H1 (cell line): ENCODE data around the gene ARMC12. TPM values are rescaled to one million over a fixed set of nuclear protein-coding genes. Genes with fewer than 3 reads are reported as not detected.

Experiments
- CTCF ChIA-PET: fragments of 300-600 bp; sonication (Branson Sonifier 250); formaldehyde crosslinking; loops from one replicate; lab custom pipeline; 2021; ENCODE audit not compliant: partially characterized antibody; lab: Charles Lee
- POLR2A ChIA-PET: fragments of 300-600 bp; sonication (Branson Sonifier 250); formaldehyde crosslinking; loops from one replicate; lab custom pipeline; 2021; ENCODE audit warnings: inconsistent platforms; ENCODE audit not compliant: partially characterized antibody; lab: Charles Lee
- DNase-seq, 2 experiments: peaks; one replicate each; pipeline versions ENCODE4 v3.0.0 to v3.0.0-alpha.2; 2010 to 2022; ENCODE audit warnings: low spot score in 2 of 2, low read depth in 1 of 2, mixed read lengths in 1 of 2
- FAIRE-seq: peaks from 2 replicates; lab custom pipeline; 2011; peaks lifted over from hg19 to GRCh38; lab: Jason Lieb, UNC
- H2AFZ ChIP-seq: 2 replicates; pipeline ENCODE4 v1.8.1; 2012; ENCODE audit warnings: low read length, inconsistent platforms
- H2AK5ac ChIP-seq: 2 replicates; pipeline ENCODE4 v1.6.1; 2013; ENCODE audit warnings: low read depth, low read length
- H2BK120ac ChIP-seq: replicated peaks from 2 replicates; pipeline ENCODE3; 2013; ENCODE audit warnings: low read depth, low read length, inconsistent platforms
- H2BK12ac ChIP-seq: 2 replicates; pipeline ENCODE4 v1.6.1; 2013; ENCODE audit warnings: low read depth, low read length
- H2BK15ac ChIP-seq: 2 replicates; pipeline ENCODE4 v1.6.1; 2013; ENCODE audit warnings: low read length
- H2BK20ac ChIP-seq: 2 replicates; pipeline ENCODE4 v1.6.1; 2013; ENCODE audit warnings: low read length
- H2BK5ac ChIP-seq: 2 replicates; pipeline ENCODE4 v1.6.1; 2013; ENCODE audit warnings: low read depth, low read length
- H3K14ac ChIP-seq: 2 replicates; pipeline ENCODE4 v1.6.1; 2013; ENCODE audit warnings: inconsistent platforms; ENCODE audit not compliant: insufficient read length
- H3K18ac ChIP-seq: 2 replicates; pipeline ENCODE4 v1.6.1; 2013; ENCODE audit warnings: low read length; ENCODE audit errors: extremely low read depth
- H3K23ac ChIP-seq: 2 replicates; pipeline ENCODE4 v1.6.1; 2013; ENCODE audit warnings: inconsistent platforms; ENCODE audit not compliant: insufficient read length
- H3K23me2 ChIP-seq: 2 replicates; pipeline ENCODE4 v1.6.1; 2013; ENCODE audit warnings: low read depth, low read length
- H3K27ac ChIP-seq: 2 replicates; pipeline ENCODE4 v1.6.1; 2011; ENCODE audit warnings: low read depth, low read length, inconsistent platforms
- H3K27me3 ChIP-seq, 4 experiments: replicated peaks in 1 of 4; 1 replicate in 1 of 4; 2 replicates in 3 of 4; pipeline versions ENCODE4 v1.6.1 to v1.8.1; 2011 to 2013; ENCODE audit warnings: low read length in 3 of 4, mild to moderate bottlenecking in 3 of 4, inconsistent platforms in 2 of 4, mixed read lengths in 2 of 4, moderate library complexity in 1 of 4; ENCODE audit not compliant: control insufficient read depth in 3 of 4, insufficient read depth in 3 of 4; ENCODE audit errors: extremely low read depth in 1 of 4
- H3K36me3 ChIP-seq, 4 experiments: 2 replicates each; pipeline versions ENCODE4 v1.6.1 to v1.8.1; 2011 to 2013; ENCODE audit warnings: mild to moderate bottlenecking in 4 of 4, low read length in 3 of 4, moderate library complexity in 2 of 4, control low read depth in 1 of 4, inconsistent platforms in 1 of 4; ENCODE audit not compliant: insufficient read depth in 4 of 4, control insufficient read depth in 2 of 4
- H3K4ac ChIP-seq: replicated peaks from 2 replicates; pipeline ENCODE3; 2013; ENCODE audit warnings: low read length, low read depth, mixed read lengths, inconsistent platforms; ENCODE audit not compliant: insufficient read length
- H3K4me1 ChIP-seq, 4 experiments: replicated peaks in 1 of 4; 1 replicate in 1 of 4; 2 replicates in 3 of 4; pipeline versions ENCODE4 v1.6.1 to v1.8.1; 2011 to 2013; ENCODE audit warnings: low read length in 3 of 4, inconsistent platforms in 2 of 4, mixed read lengths in 1 of 4; ENCODE audit not compliant: insufficient read depth in 4 of 4, control insufficient read depth in 3 of 4
- H3K4me2 ChIP-seq, 2 experiments: 2 replicates each; pipeline versions ENCODE4 v1.6.1 to v1.8.1; 2011 to 2013; ENCODE audit warnings: low read depth in 2 of 2, low read length in 2 of 2, control low read depth in 1 of 2, inconsistent platforms in 1 of 2, mild to moderate bottlenecking in 1 of 2; ENCODE audit not compliant: insufficient read depth in 1 of 2
- H3K4me3 ChIP-seq, 4 experiments: fragments of 200-600, 300-600 bp in 1 of 4; sonication (generic), shearing (Covaris generic), sonication (Bioruptor Twin) in 1 of 4; 2 replicates each; pipeline versions ENCODE4 v1.5.1 to v1.8.1; 2011 to 2016; ENCODE audit warnings: low read length in 4 of 4, low read depth in 3 of 4, control low read depth in 2 of 4, inconsistent platforms in 2 of 4, mild to moderate bottlenecking in 2 of 4, mixed read lengths in 1 of 4, moderate library complexity in 1 of 4; ENCODE audit not compliant: insufficient read depth in 2 of 4; ENCODE audit errors: extremely low read depth in 1 of 4
- H3K56ac ChIP-seq: replicated peaks from 2 replicates; pipeline ENCODE3; 2013; ENCODE audit warnings: low read depth, mild to moderate bottlenecking, mixed read lengths, low read length, inconsistent platforms; ENCODE audit not compliant: insufficient read length
- H3K79me1 ChIP-seq: 2 replicates; pipeline ENCODE4 v1.6.1; 2013; ENCODE audit warnings: low read depth, low read length, control low read depth
- H3K79me2 ChIP-seq, 2 experiments: 2 replicates each; pipeline versions ENCODE4 v1.6.1 to v1.8.1; 2012 to 2013; ENCODE audit warnings: low read length in 2 of 2, mild to moderate bottlenecking in 2 of 2, inconsistent platforms in 1 of 2; ENCODE audit not compliant: insufficient read depth in 2 of 2, control insufficient read depth in 1 of 2
- H3K9ac ChIP-seq, 4 experiments: replicated peaks in 1 of 4; 1 replicate in 1 of 4; 2 replicates in 3 of 4; pipeline versions ENCODE4 v1.6.1 to v1.8.1; 2011 to 2013; ENCODE audit warnings: low read depth in 3 of 4, low read length in 3 of 4, control low read depth in 2 of 4, mild to moderate bottlenecking in 2 of 4, moderate library complexity in 2 of 4, inconsistent platforms in 1 of 4; ENCODE audit errors: extremely low read depth in 1 of 4
- H3K9me3 ChIP-seq, 2 experiments: 2 replicates each; pipeline versions ENCODE4 v1.6.1 to v1.8.1; 2012 to 2013; ENCODE audit warnings: mild to moderate bottlenecking in 2 of 2, moderate library complexity in 2 of 2, control low read depth in 1 of 2, inconsistent platforms in 1 of 2, low read depth in 1 of 2, low read length in 1 of 2, mixed read lengths in 1 of 2; ENCODE audit not compliant: insufficient read depth in 2 of 2
- H4K20me1 ChIP-seq, 2 experiments: replicated peaks in 1 of 2; 2 replicates each; pipeline versions ENCODE3 to v1.8.1; 2011 to 2013; ENCODE audit warnings: inconsistent platforms in 2 of 2, low read length in 2 of 2, mild to moderate bottlenecking in 1 of 2; ENCODE audit not compliant: insufficient read depth in 2 of 2, control insufficient read depth in 1 of 2
- H4K5ac ChIP-seq: 2 replicates; pipeline ENCODE4 v1.6.1; 2013; ENCODE audit warnings: low read length, low read depth, mixed read lengths, inconsistent platforms; ENCODE audit not compliant: insufficient read length
- H4K8ac ChIP-seq: 2 replicates; pipeline ENCODE4 v1.8.0; 2013; ENCODE audit warnings: mild to moderate bottlenecking, moderate library complexity, low read length, inconsistent platforms; ENCODE audit not compliant: insufficient read depth; ENCODE audit errors: extremely low read depth
- H4K91ac ChIP-seq: replicated peaks from 2 replicates; pipeline ENCODE3; 2013; ENCODE audit warnings: low read length, mixed read lengths, inconsistent platforms; ENCODE audit not compliant: insufficient read length
- NANOG ChIP-seq: IDR thresholded peaks from 2 replicates; pipeline ENCODE4 v1.6.1; 2011; ENCODE audit warnings: low read length, low read depth, mild to moderate bottlenecking, inconsistent platforms; ENCODE audit not compliant: insufficient read depth, poor library complexity, severe bottlenecking
- POLR2AphosphoS5 ChIP-seq: IDR thresholded peaks from 2 replicates; pipeline ENCODE4 v1.6.1; 2011; ENCODE audit warnings: low read depth, low read length
- RBBP5 ChIP-seq: IDR thresholded peaks from 2 replicates; pipeline ENCODE4 v1.7.1; 2012; ENCODE audit warnings: low read depth, mild to moderate bottlenecking, inconsistent platforms, low read length, moderate library complexity, borderline replicate concordance
- SUZ12 ChIP-seq: fragments of 200-600 bp; sonication (generic); IDR thresholded peaks from 2 replicates; pipeline ENCODE4 v1.6.1; 2012; ENCODE audit warnings: mild to moderate bottlenecking, inconsistent platforms, low read length, moderate library complexity, mixed read lengths
- TAF1 ChIP-seq: IDR thresholded peaks from 2 replicates; pipeline ENCODE4 v1.6.1; 2011; ENCODE audit warnings: mild to moderate bottlenecking, low read depth, low read length
- TBP ChIP-seq: IDR thresholded peaks from 2 replicates; pipeline ENCODE4 v1.6.1; 2011; ENCODE audit warnings: low read depth, low read length, improper control_type of control experiment
- TEAD4 ChIP-seq: IDR thresholded peaks from 2 replicates; pipeline ENCODE4 v1.6.1; 2012; ENCODE audit warnings: low read depth, low read length, inconsistent platforms, mixed read lengths
- WGBS, 2 experiments: shearing (Covaris generic) in 1 of 2; methylation state at CpG; one replicate each; pipeline versions ENCODE4 v1.1.6 to v1.1.7; 2013 to 2015; ENCODE audit warnings: low lambda C conversion rate in 2 of 2, mixed read lengths in 2 of 2, inconsistent platforms in 1 of 2, low coverage in 1 of 2, missing lambda C conversion rate in 1 of 2; ENCODE audit not compliant: insufficient replicate concordance in 2 of 2, insufficient coverage in 1 of 2, insufficient read length in 1 of 2; ENCODE audit errors: extremely low coverage in 1 of 2, missing lambda C conversion rate in 1 of 2; 5-methylcytosine and 5-hydroxymethylcytosine counted together
- polyA plus RNA-seq, 7 experiments: library from polyadenylated mRNA; depleted of rRNA in 3 of 7; stranded (reverse) in 5 of 7; unstranded in 2 of 7; fragments of >200 nt in 5 of 7; fragments of 200-250 nt in 2 of 7; gene quantifications; 1 replicate in 5 of 7; 2 replicates in 1 of 7; 4 replicates in 1 of 7; pipeline versions ENCODE4 v1.2.1 to v1.2.3, GENCODE V29; 2011 to 2013; ENCODE audit warnings: missing spikeins in 2 of 7, mixed read lengths in 2 of 7
- total RNA-seq: library from RNA; stranded (reverse); fragmentation: NEBNext Ultra II Directional; extraction: Animal tissue kit (Norgen Biotek cat#: 25700); gene quantifications from 2 replicates; pipeline ENCODE4 v1.2.1, GENCODE V29; 2021

ARMC12 gene
- total and polyA plus RNA-seq, 2 of the 8 experiments (the other 6 are each of a cell fraction or from before 2014, with no cell fraction given) = 0.86 to 3.7 TPM

DNA sequence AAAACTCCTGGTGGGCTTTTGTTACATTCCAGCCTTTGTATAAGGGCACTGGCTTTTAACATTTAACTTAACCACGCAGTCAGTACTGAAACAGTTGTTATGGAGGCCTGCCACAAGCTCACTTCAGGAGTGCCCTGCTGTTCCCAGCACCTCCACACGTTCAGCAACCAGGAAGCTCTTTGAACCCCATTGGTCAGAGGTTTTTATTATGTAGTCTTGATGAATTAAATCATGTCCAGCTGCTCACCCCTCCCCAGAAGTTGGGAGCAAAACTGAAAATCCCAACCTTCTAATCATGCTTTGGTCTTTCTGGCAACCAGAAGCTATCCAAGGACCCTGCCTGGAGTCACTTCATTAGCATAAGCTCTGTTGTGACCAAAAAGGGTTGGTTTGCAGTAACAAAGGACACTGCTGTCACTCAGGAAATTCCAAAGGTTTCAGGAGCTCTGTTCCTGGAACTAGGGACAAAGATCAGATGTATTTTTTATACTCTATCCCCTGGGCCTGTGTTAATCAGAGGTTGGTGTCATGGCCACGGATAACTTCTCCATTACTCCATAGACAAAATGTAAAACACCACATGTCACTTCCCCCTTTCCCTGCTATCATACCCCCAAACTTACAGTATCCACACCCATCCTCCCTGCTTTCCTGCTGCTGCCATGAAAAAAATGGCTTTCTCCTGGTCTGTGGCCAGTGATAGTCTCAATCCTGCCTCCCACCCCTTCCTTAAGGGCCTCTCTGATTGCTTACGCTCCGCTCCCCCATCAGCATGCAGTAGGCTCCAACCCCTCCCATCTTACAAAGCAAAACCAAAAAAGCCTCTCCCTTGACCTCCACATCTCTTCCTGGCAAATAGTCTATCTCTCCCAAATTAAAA, 3.1 kb downstream of the ARMC12 start:
- Histone ChIP-seq H3K9ac (peak overlapping the region in 3 of 4 experiments; percentile 1 to 62 (median 35); a peak in 4 of 7 replicates), H4K20me1 (no peaks in the 10 kb centered on the region), H3K4me1 (peaks cover 3 to 39% (median 26%) of the 10 kb centered on the region in 4 experiments), H3K14ac (no peak overlapping the region), H3K27ac (peak overlapping the region; percentile 87), H4K8ac (no peak overlapping the region), H2BK5ac (peak overlapping the region; percentile 98), H2BK20ac (peak overlapping the region; percentile 53), H3K4ac (peak overlapping the region; percentile 0), H3K9me3 (no peaks in the 10 kb centered on the region), H3K23me2 (peaks cover 2% of the 10 kb centered on the region; the same call in 1 of the 2 replicates), H2BK15ac (0 out of 2 replicates have a peak overlapping the region, but pooled peaks have one; percentile 8), H3K23ac (no peak overlapping the region), H3K79me1 (no peaks in the 10 kb centered on the region), H4K5ac (peak overlapping the region; percentile 78), H3K36me3 (no peaks in the 10 kb centered on the region), H3K4me3 (peak overlapping the region in 2 of 4 experiments; percentile 9 to 35; a peak in 6 of 8 replicates), H3K27me3 (no peaks in the 10 kb centered on the region; a peak in 1 of 7 replicates), H2BK120ac (peak overlapping the region; percentile 0), H3K4me2 (peak overlapping the region; percentile 59 to 73), H3K79me2 (no peaks in the 10 kb centered on the region), H3K56ac (peak overlapping the region; percentile 1), H2AFZ (no peak overlapping the region), H3K18ac (peak overlapping the region; percentile 94), H4K91ac (peak overlapping the region; percentile 83), H2BK12ac (peak overlapping the region; percentile 98), H2AK5ac (peak overlapping the region; percentile 99)
- peak; percentile 52 for FAIRE-seq
- peak in 1 of 2 experiments; percentile 58 for DNase-seq
- 21% methylated on average over 5 of the region's 5 CpGs; no CpG with 5 or more reads in 1 of the 2 experiments for WGBS, 2 experiments
- POLR2A ChIA-PET = interaction anchor here (0.6 to 8.7 kb wide), 20 partner anchors 8 to 1398 kb away, joined by 3 to 84 read pairs (median 4); partner anchors contain the start of gene RPL10A
- CTCF ChIA-PET = interaction anchor here (0.7 to 9.4 kb wide), 12 partner anchors 16 to 235 kb away, joined by 3 to 137 read pairs (median 4); no protein-coding TSS in a partner anchor
- TF ChIP-seq TBP (0 out of 2 replicates have a peak, but pooled peaks have one; percentile 27), NANOG (no peak), TAF1 (peak; percentile 44), RBBP5 (peak; percentile 69; the same call in 1 of the 2 replicates), TEAD4 (peak; percentile 65), SUZ12 (no peak), POLR2AphosphoS5 (peak; percentile 63)
